Neural cell (in vitro differentiated cells): ENCODE results near the gene SELENOO.

Experiments used
- CTCF ChIP-seq: fragments of 450-650 bp; IDR thresholded peaks from 2 replicates; pipeline ENCODE4 v1.5.1; 2014; ENCODE audit warnings: antibody characterized with exemption, mild to moderate bottlenecking, moderate library complexity; ENCODE audit not compliant: poor library complexity, severe bottlenecking
- EP300 ChIP-seq: fragments of 450-650 bp; conservative IDR thresholded peaks from 2 replicates; pipeline ENCODE4 v1.6.1; 2014; ENCODE audit warnings: antibody characterized with exemption, mild to moderate bottlenecking, moderate library complexity; ENCODE audit not compliant: poor library complexity, severe bottlenecking
- EZH2 ChIP-seq: fragments of 200-600, 300-800 bp; shearing (Covaris generic), sonication (generic); IDR thresholded peaks from 2 replicates; pipeline ENCODE4 v1.6.1; 2014; ENCODE audit warnings: antibody characterized with exemption, low read length, borderline replicate concordance, mild to moderate bottlenecking; ENCODE audit not compliant: insufficient read depth, poor library complexity, severe bottlenecking
- MXI1 ChIP-seq: fragments of 450-650 bp; conservative IDR thresholded peaks from 2 replicates; pipeline ENCODE4 v1.6.1; 2014; ENCODE audit warnings: antibody characterized with exemption, mild to moderate bottlenecking; ENCODE audit not compliant: poor library complexity, severe bottlenecking
- POLR2AphosphoS5 ChIP-seq: IDR thresholded peaks from 2 replicates; pipeline ENCODE4 v1.6.1; 2012
- RAD21 ChIP-seq: fragments of 450-650 bp; conservative IDR thresholded peaks from 2 replicates; pipeline ENCODE4 v1.6.1; 2014; ENCODE audit warnings: antibody characterized with exemption, mild to moderate bottlenecking, moderate library complexity
- TAF1 ChIP-seq: IDR thresholded peaks from 2 replicates; pipeline ENCODE4 v1.6.1; 2012; ENCODE audit warnings: low read depth

DNA sequence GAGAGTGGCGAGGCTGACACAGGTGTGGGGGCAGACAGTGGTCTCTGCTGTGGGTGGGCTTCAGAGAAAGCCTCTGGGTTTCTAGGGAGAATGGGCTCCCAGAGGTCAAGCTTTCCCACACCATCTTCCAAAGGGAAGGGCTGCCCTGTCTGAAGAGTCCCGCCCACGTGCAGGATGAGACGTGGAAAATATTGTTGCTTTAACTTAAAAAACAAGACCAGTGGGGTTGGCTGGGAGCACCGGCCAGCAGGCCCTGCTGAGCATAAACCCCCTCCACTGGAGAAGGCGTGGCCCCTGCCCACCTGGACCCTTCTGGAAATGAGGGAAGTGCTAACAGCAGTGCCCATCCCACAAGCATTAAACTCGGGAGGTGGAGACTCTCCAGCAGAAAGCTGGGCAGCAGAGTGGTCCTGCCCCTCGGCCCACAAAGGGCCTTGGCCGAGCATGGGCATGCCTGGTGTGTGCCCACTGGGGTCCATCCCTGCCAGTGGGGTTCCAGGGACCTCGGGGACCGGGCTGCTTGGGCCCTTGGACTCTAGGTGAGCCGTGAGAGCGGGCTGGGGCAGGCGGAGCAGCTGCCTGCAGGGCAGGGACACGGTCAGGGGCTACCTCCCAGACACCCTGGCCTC lies 15.4 kb downstream of the SELENOO start:
- TF ChIP-seq CTCF (no peak), EP300 (no peak), TAF1 (no peak), EZH2 (no peak), POLR2AphosphoS5 (no peak), MXI1 (no peak), RAD21 (no peak)
